T-cell (primary cell): Measurements from ENCODE around the gene KLHL25. TPM values are rescaled to one million over a fixed set of nuclear protein-coding genes. Genes with fewer than 3 reads are reported as not detected.

Experiments
- ATAC-seq, 4 experiments: fragments of 200-7000 bp in 3 of 4; fragments of 150-1000 bp in 1 of 4; cut with Tn5 transposase; replicated peaks in 1 of 4; 1 replicate in 3 of 4; 2 replicates in 1 of 4; pipeline ENCODE4 v1.10.0; 2021; ENCODE audit warnings: moderate library complexity in 3 of 4, mild to moderate bottlenecking in 2 of 4, moderate number of reproducible peaks in 1 of 4
- CTCF ChIA-PET, 2 donors: fragments of 300-600 bp; sonication (Branson Sonifier 250); formaldehyde crosslinking; loops; one replicate each; lab custom pipeline; 2022; ENCODE audit warnings: antibody characterized with exemption in 2 of 2; lab: Charles Lee
- POLR2A ChIA-PET, 2 donors: fragments of 300-600 bp; sonication (Branson Sonifier 250); formaldehyde crosslinking; loops; one replicate each; lab custom pipeline; 2022; ENCODE audit warnings: antibody characterized with exemption in 2 of 2; lab: Charles Lee
- DNase-seq, 35 experiments: peaks; one replicate each; pipeline versions ENCODE4 v3.0.0 to v3.0.0-alpha.2; 2013 to 2023
- H3K27ac ChIP-seq: one replicate; pipeline ENCODE4 v1.5.1; 2013; ENCODE audit warnings: low read length
- H3K27me3 ChIP-seq, 2 experiments: replicated peaks in 1 of 2; 1 replicate in 1 of 2; 2 replicates in 1 of 2; pipeline versions ENCODE4 v1.6.1 to v1.7.0; 2013; ENCODE audit warnings: low read length in 1 of 2, mixed read lengths in 1 of 2; ENCODE audit not compliant: control insufficient read depth in 2 of 2, insufficient read depth in 2 of 2; ENCODE audit errors: extremely low read depth in 1 of 2
- H3K36me3 ChIP-seq, 2 donors: 1 replicate in 1 of 2; 2 replicates in 1 of 2; pipeline versions ENCODE4 v1.6.1 to v1.7.0; 2013; ENCODE audit warnings: low read length in 1 of 2; ENCODE audit not compliant: control insufficient read depth in 2 of 2, insufficient read depth in 1 of 2; ENCODE audit errors: extremely low read depth in 1 of 2
- H3K4me1 ChIP-seq, 2 experiments: 1 replicate in 1 of 2; 2 replicates in 1 of 2; pipeline versions ENCODE4 v1.6.1 to v1.7.0; 2013; ENCODE audit warnings: low read length in 2 of 2, mixed read lengths in 1 of 2; ENCODE audit not compliant: insufficient read depth in 2 of 2, control insufficient read depth in 1 of 2; ENCODE audit errors: extremely low read depth in 1 of 2
- H3K4me3 ChIP-seq, 2 donors: 1 replicate in 1 of 2; 2 replicates in 1 of 2; pipeline versions ENCODE4 v1.5.1 to v1.7.0; 2013; ENCODE audit warnings: mild to moderate bottlenecking in 2 of 2, low read length in 1 of 2, moderate library complexity in 1 of 2; ENCODE audit not compliant: control insufficient read depth in 1 of 2; ENCODE audit errors: extremely low read depth in 1 of 2
- H3K9me3 ChIP-seq: 2 replicates; pipeline ENCODE4 v1.7.0; 2013
- H3K27ac Mint-ChIP-seq, 2 donors: one replicate each; pipeline ENCODE4 v1.8.0; 2020 to 2021; ENCODE audit warnings: mild to moderate bottlenecking in 2 of 2, mixed read lengths in 2 of 2
- H3K27me3 Mint-ChIP-seq, 2 donors: one replicate each; pipeline ENCODE4 v1.8.0; 2021 to 2022; ENCODE audit warnings: mixed read lengths in 2 of 2
- H3K36me3 Mint-ChIP-seq: one replicate; pipeline ENCODE4 v1.8.0; 2021; ENCODE audit warnings: mixed read lengths
- H3K4me1 Mint-ChIP-seq, 3 donors: one replicate each; pipeline ENCODE4 v1.8.0; 2020 to 2022; ENCODE audit warnings: mixed read lengths in 3 of 3, mild to moderate bottlenecking in 1 of 3
- H3K4me3 Mint-ChIP-seq, 3 donors: one replicate each; pipeline ENCODE4 v1.8.0; 2020 to 2022; ENCODE audit warnings: mild to moderate bottlenecking in 3 of 3, mixed read lengths in 3 of 3, moderate library complexity in 3 of 3
- H3K9me3 Mint-ChIP-seq, 3 donors: one replicate each; pipeline ENCODE4 v1.8.0; 2020 to 2022; ENCODE audit warnings: mixed read lengths in 3 of 3
- WGBS: methylation state at CpG from one replicate; pipeline ENCODE4 v1.1.5; 2013; ENCODE audit warnings: missing lambda C conversion rate; ENCODE audit not compliant: insufficient coverage; 5-methylcytosine and 5-hydroxymethylcytosine counted together
- total RNA-seq, 35 experiments: library from RNA in 6 of 35; stranded (reverse) in 6 of 35; fragments of 120-200 nt in 1 of 35; gene quantifications; one replicate each; pipeline versions ENCODE4 v1.2.1 to v1.2.4 and lab custom pipeline; 2013 to 2026

The KLHL25 gene
- total RNA-seq, 5 donors from 2014 or later (not counting 1 experiment from before 2014, with no cell fraction given): 7.9 to 16.7 (median 13.6) TPM

DNA sequence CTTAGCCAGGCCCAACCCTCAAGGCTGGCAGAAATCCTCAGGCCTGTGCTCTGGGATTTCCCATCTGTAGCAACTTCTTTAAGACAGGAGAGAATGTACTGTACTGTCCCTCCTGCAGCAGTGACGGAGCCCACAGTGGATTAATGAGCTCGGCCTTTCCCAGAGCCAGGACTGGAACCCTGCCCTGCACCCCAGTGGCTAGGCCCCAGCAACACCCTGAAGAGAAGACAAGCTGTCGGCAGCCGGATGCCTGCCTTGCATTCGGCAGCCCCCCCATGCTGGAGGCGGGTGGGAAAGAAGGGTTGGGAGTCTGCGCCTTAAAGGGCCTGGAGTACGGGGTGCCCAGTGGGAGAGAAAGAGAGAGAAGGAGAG is 32.0 kb downstream of the KLHL25 start:
- Mint-ChIP-seq H3K4me3 (no peak overlapping the region), H3K36me3 (peaks cover 14% of the 10 kb centered on the region), H3K4me1 (peaks cover 2 to 16% (median 7%) of the 10 kb centered on the region in 3 donors), H3K27me3 (no peaks in the 10 kb centered on the region), H3K27ac (no peak overlapping the region), H3K9me3 (no peaks in the 10 kb centered on the region)
- 98% methylated on average over 8 of the region's 8 CpGs for WGBS
- POLR2A ChIA-PET: interaction anchor here in 1 of 2 donors (0.6 kb wide), 1 partner anchor 676 kb away, joined by 3 read pairs; no protein-coding TSS in a partner anchor
- Histone ChIP-seq H3K27ac (no peak overlapping the region), H3K4me1 (no peaks in the 10 kb centered on the region), H3K27me3 (no peaks in the 10 kb centered on the region), H3K4me3 (no peak overlapping the region), H3K9me3 (no peaks in the 10 kb centered on the region), H3K36me3 (peaks cover 13 to 15% of the 10 kb centered on the region in 2 donors)
- ATAC-seq: no peak
- no peak for DNase-seq
- CTCF ChIA-PET: no interaction called here

DNA sequence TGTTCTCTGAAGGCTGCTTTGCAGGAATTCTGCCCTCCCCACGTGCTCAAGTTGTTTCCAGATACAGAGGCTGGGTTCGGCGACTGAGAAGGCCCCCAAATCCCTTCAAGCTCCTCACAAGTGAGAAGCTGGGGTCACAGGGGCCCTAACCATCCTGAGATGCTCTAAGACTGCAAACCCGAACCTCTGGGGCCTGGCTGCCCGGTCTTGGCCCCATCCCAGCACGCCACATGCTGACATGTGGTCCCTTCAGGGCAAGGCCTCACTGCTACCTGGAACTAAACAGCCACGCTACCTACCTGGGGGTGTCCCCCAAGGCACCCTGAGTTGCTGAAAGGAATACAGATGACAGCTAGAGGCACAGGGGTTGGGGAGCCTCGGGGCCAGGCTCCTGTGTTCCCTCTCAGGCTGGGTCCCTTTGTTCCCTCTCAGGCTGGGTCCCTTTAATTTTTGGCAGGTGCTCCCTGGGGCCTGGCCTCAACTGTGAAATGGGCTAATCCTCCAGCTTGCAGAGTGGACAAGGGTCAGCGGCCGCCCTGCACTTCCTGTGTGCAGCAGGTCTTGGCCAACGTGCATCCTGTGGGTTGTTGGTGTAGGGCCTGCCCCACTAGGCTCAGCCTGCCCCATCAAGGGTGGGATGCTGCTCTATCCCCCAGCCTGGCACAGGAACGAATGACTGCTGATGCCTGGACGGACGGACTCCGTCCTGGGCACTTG is 32.5 kb downstream of the KLHL25 start:
- Mint-ChIP-seq H3K27me3 (no peaks in the 10 kb centered on the region), H3K27ac (no peak overlapping the region), H3K4me1 (peaks cover 0 to 12% (median 4%) of the 10 kb centered on the region in 3 donors), H3K9me3 (no peaks in the 10 kb centered on the region), H3K4me3 (no peak overlapping the region), H3K36me3 (peaks cover 11% of the 10 kb centered on the region)
- POLR2A ChIA-PET: no interaction called here
- peaks cover 13 to 15% of the 10 kb centered on the region in 2 donors for H3K36me3 ChIP-seq
- no peak overlapping the region for H3K4me3 ChIP-seq
- H3K4me1 ChIP-seq: no peaks in the 10 kb centered on the region
- WGBS: 88% methylated on average over 10 of the region's 15 CpGs
- ATAC-seq: no peak
- no peak for DNase-seq
- H3K27ac ChIP-seq: no peak overlapping the region
- no peaks in the 10 kb centered on the region for H3K27me3 ChIP-seq
- CTCF ChIA-PET: interaction anchor here in 1 of 2 donors (0.5 kb wide), 1 partner anchor 79 kb away, joined by 3 read pairs; no protein-coding TSS in a partner anchor
- H3K9me3 ChIP-seq: no peaks in the 10 kb centered on the region

- H3K4me3 ChIP-seq: no peak overlapping the region
- DNase-seq: no peak
- 67% methylated on average over 1 of the region's 9 CpGs for WGBS
- CTCF ChIA-PET: interaction anchor here in 1 of 2 donors (0.5 kb wide), 1 partner anchor 79 kb away, joined by 3 read pairs; no protein-coding TSS in a partner anchor
- H3K4me1 Mint-ChIP-seq: peaks cover 0 to 6% (median 2%) of the 10 kb centered on the region in 3 donors
- H3K36me3 Mint-ChIP-seq: peaks cover 11% of the 10 kb centered on the region
- H3K9me3 ChIP-seq: no peaks in the 10 kb centered on the region
- no peaks in the 10 kb centered on the region for H3K9me3 Mint-ChIP-seq
- H3K27ac Mint-ChIP-seq: no peak overlapping the region
- H3K27ac ChIP-seq: no peak overlapping the region
- POLR2A ChIA-PET: no interaction called here
- no peaks in the 10 kb centered on the region for H3K27me3 ChIP-seq
- H3K36me3 ChIP-seq: peaks cover 13 to 15% of the 10 kb centered on the region in 2 donors
- H3K4me1 ChIP-seq: no peaks in the 10 kb centered on the region
- ATAC-seq: no peak
- H3K27me3 Mint-ChIP-seq: no peaks in the 10 kb centered on the region
- no peak overlapping the region for H3K4me3 Mint-ChIP-seq
Observed at GRCh38 chr15:85761635-85762034, 33.1 kb downstream of the KLHL25 start.

DNA sequence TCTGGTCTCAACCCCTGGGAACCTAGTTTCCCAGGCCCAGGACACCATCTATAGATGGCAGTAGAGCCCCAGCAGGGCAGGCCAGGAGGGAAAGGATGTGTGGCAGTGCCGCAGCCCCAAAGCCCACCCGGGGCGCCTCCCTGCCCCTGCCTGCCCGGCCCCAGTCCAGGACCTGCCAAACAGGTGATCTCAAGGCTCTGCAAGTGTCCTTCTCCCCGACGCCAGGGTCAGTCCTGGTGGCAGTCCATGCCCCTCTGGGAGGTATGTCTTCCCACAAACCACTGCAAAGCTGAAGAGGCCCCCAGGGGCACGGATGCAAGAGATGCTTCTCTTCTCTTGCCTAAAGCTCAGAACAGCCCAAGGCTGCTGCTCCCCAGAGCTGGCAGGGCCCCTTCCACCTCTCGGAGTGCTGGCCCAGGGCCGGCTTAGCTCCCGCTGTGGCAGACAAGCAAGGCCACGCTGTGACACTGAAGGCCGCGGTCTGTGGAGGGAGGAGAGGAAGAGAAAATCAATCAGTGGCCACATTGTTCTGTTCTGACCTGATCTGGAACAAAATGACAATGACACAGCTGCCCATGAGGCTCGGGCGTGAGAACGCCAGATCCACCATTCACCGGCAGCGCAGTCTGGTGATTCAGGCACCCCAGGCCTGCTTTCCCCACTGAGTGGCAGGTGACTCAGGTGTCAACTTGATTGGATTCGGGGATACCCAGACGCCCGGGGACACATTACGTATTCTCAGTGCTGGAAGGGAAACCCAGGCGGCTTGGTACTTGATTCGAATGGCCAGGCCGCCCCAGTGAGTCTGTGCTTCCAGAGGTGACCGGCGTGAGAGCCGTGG is 34.0 kb downstream of the KLHL25 start:
- Histone ChIP-seq H3K4me3 (no peak overlapping the region), H3K9me3 (no peaks in the 10 kb centered on the region), H3K27me3 (no peaks in the 10 kb centered on the region), H3K36me3 (peaks cover 13 to 15% of the 10 kb centered on the region in 2 donors), H3K27ac (no peak overlapping the region), H3K4me1 (no peaks in the 10 kb centered on the region)
- ATAC-seq (no peak), DNase-seq (no peak)
- CTCF ChIA-PET: no interaction called here
- Mint-ChIP-seq H3K4me3 (no peak overlapping the region), H3K27me3 (no peaks in the 10 kb centered on the region), H3K36me3 (peaks cover 11% of the 10 kb centered on the region), H3K9me3 (no peaks in the 10 kb centered on the region), H3K4me1 (no peaks in the 10 kb centered on the region), H3K27ac (no peak overlapping the region)
- POLR2A ChIA-PET: no interaction called here
- 98% methylated on average over 23 of the region's 28 CpGs for WGBS

GRCh38 chr15:85760049-85760448 is 34.7 kb downstream of the KLHL25 start:
- no peaks in the 10 kb centered on the region for H3K27me3 ChIP-seq
- H3K36me3 ChIP-seq: peaks cover 13 to 18% of the 10 kb centered on the region in 2 donors
- H3K9me3 ChIP-seq: no peaks in the 10 kb centered on the region
- WGBS: 90% methylated on average over 4 of the region's 6 CpGs
- POLR2A ChIA-PET: no interaction called here
- Mint-ChIP-seq H3K9me3 (no peaks in the 10 kb centered on the region), H3K4me1 (no peaks in the 10 kb centered on the region), H3K27ac (no peak overlapping the region), H3K4me3 (no peak overlapping the region), H3K36me3 (peaks cover 11% of the 10 kb centered on the region), H3K27me3 (no peaks in the 10 kb centered on the region)
- DNase-seq (no peak), ATAC-seq (no peak)
- no peak overlapping the region for H3K27ac ChIP-seq
- no peaks in the 10 kb centered on the region for H3K4me1 ChIP-seq
- no peak overlapping the region for H3K4me3 ChIP-seq
- CTCF ChIA-PET: no interaction called here

- peaks cover 11% of the 10 kb centered on the region for H3K36me3 Mint-ChIP-seq
- peaks cover 13 to 18% of the 10 kb centered on the region in 2 donors for H3K36me3 ChIP-seq
- no peak overlapping the region for H3K27ac Mint-ChIP-seq
- H3K4me1 Mint-ChIP-seq: peaks cover 0 to 6% (median 4%) of the 10 kb centered on the region in 3 donors
- H3K27ac ChIP-seq: no peak overlapping the region
- CTCF ChIA-PET: no interaction called here
- H3K4me3 Mint-ChIP-seq: no peak overlapping the region
- no peaks in the 10 kb centered on the region for H3K27me3 ChIP-seq
- ATAC-seq (no peak), DNase-seq (no peak)
- no peaks in the 10 kb centered on the region for H3K27me3 Mint-ChIP-seq
- H3K9me3 ChIP-seq: no peaks in the 10 kb centered on the region
- H3K9me3 Mint-ChIP-seq: no peaks in the 10 kb centered on the region
- POLR2A ChIA-PET: no interaction called here
- WGBS: 97% methylated on average over 11 of the region's 13 CpGs
- H3K4me3 ChIP-seq: no peak overlapping the region
- no peaks in the 10 kb centered on the region for H3K4me1 ChIP-seq
Observed at GRCh38 chr15:85759376-85759775, 35.3 kb downstream of the KLHL25 start.
